ENCODE measurements around the gene PYY. TPM values are rescaled to one million over a fixed set of nuclear protein-coding genes. Genes with fewer than 3 reads are reported as not detected.

Gene PYY
- total and polyA plus RNA-seq, 4 donors: 0.05 to 0.25 TPM; not detected in 2

DNA sequence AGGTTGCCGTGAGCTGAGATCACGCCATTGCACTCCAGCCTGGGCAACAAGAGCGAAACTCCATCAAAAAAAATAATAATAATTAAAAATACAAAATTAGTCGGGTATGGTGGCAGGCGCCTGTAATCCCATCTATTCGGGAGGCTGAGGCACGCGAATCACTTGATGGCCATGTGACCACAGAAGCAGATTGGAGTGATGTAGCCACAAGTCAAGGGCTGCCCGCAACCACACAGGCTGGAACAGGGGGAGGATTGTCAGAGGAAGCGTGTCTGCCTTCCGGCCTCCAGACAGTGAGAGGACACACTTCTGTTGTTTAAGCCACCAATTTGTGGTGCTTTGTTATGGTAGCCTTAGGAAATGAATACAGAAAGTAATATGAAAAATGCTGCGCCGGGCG lies 38.9 kb upstream of the PYY start:
- ATAC-seq (ENCODE audit: insufficient read depth, low FRiP score): no peak
- no peak overlapping the region for H3K4me3 ChIP-seq
- DNase-seq: no peak

DNA sequence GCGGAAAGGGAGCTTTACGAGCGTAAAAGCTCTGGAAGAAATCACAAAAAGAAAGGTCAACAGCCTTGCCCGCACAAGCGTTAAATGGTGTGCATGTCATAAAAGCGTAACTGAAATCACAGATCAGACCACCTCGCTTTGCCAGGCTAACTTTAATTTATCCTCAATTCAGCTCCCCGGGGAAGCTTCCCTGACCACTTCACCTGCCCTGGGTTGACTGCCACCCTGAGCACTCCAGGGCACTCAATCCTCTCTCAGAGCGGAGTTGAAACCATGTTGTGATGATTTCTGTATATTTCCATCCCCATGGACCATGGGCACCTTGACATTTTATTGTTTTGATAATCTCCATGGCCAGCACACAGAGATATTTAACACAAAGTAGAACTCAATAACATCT lies 34.6 kb upstream of the PYY start:
- TF ChIP-seq, protein P1, sequence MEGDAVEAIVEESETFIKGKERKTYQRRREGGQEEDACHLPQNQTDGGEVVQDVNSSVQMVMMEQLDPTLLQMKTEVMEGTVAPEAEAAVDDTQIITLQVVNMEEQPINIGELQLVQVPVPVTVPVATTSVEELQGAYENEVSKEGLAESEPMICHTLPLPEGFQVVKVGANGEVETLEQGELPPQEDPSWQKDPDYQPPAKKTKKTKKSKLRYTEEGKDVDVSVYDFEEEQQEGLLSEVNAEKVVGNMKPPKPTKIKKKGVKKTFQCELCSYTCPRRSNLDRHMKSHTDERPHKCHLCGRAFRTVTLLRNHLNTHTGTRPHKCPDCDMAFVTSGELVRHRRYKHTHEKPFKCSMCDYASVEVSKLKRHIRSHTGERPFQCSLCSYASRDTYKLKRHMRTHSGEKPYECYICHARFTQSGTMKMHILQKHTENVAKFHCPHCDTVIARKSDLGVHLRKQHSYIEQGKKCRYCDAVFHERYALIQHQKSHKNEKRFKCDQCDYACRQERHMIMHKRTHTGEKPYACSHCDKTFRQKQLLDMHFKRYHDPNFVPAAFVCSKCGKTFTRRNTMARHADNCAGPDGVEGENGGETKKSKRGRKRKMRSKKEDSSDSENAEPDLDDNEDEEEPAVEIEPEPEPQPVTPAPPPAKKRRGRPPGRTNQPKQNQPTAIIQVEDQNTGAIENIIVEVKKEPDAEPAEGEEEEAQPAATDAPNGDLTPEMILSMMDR (IDR thresholded peaks at IDR 0.05; ENCODE audit: control extremely low read depth, extremely low read depth): no peak
- ATAC-seq (ENCODE audit: insufficient read depth, low FRiP score): no peak
- H3K4me3 ChIP-seq: no peak overlapping the region
- peaks cover 0 to 7% (median 3%) of the 10 kb centered on the region in 5 donors for H3K4me1 ChIP-seq (ENCODE audit: control insufficient read depth in 5 of 5, insufficient read depth in 5 of 5, low read length in 5 of 5)
- 86 to 92% methylated on average over 9 of the region's 9 CpGs for WGBS, 2 donors
- no peaks in the 10 kb centered on the region for H3K9me3 ChIP-seq (ENCODE audit: control insufficient read depth in 4 of 4, insufficient read depth in 3 of 4, low read length in 3 of 4)
- H3K9ac ChIP-seq (ENCODE audit: insufficient read depth in 1 of 2, low read length in 2 of 2): no peak overlapping the region
- H3K27ac ChIP-seq (ENCODE audit: low read depth in 1 of 2, low read length in 1 of 2): no peak overlapping the region
- no peak for DNase-seq
- H3K36me3 ChIP-seq (ENCODE audit: control insufficient read depth in 4 of 4, insufficient read depth in 4 of 4, low read length in 4 of 4): no peaks in the 10 kb centered on the region
- peaks cover 0 to 24% (median 22%) of the 10 kb centered on the region in 3 donors for H3K27me3 ChIP-seq (ENCODE audit: control insufficient read depth in 3 of 3, insufficient read depth in 3 of 3, low read length in 2 of 3)

More for the DNA sequence above, 38.9 kb upstream of the PYY start:
- 90 to 96% methylated on average over 14 of the region's 14 CpGs for WGBS, 2 donors
- H3K27me3 ChIP-seq (ENCODE audit: control insufficient read depth in 3 of 3, insufficient read depth in 3 of 3, low read length in 2 of 3): peaks cover 0 to 16% (median 10%) of the 10 kb centered on the region in 3 donors
- no peak overlapping the region for H3K27ac ChIP-seq (ENCODE audit: low read depth in 1 of 2, low read length in 1 of 2)
- peaks cover 0 to 3% (median 0%) of the 10 kb centered on the region in 4 donors for H3K9me3 ChIP-seq (ENCODE audit: control insufficient read depth in 4 of 4, insufficient read depth in 3 of 4, low read length in 3 of 4)
- no peak overlapping the region for H3K9ac ChIP-seq (ENCODE audit: insufficient read depth in 1 of 2, low read length in 2 of 2)
- peaks cover 0 to 5% (median 0%) of the 10 kb centered on the region in 5 donors for H3K4me1 ChIP-seq (ENCODE audit: control insufficient read depth in 5 of 5, insufficient read depth in 5 of 5, low read length in 5 of 5)
- no peaks in the 10 kb centered on the region for H3K36me3 ChIP-seq (ENCODE audit: control insufficient read depth in 4 of 4, insufficient read depth in 4 of 4, low read length in 4 of 4)
- TF ChIP-seq, protein P1 (IDR thresholded peaks at IDR 0.05; ENCODE audit: control extremely low read depth, extremely low read depth): no peak

DNA sequence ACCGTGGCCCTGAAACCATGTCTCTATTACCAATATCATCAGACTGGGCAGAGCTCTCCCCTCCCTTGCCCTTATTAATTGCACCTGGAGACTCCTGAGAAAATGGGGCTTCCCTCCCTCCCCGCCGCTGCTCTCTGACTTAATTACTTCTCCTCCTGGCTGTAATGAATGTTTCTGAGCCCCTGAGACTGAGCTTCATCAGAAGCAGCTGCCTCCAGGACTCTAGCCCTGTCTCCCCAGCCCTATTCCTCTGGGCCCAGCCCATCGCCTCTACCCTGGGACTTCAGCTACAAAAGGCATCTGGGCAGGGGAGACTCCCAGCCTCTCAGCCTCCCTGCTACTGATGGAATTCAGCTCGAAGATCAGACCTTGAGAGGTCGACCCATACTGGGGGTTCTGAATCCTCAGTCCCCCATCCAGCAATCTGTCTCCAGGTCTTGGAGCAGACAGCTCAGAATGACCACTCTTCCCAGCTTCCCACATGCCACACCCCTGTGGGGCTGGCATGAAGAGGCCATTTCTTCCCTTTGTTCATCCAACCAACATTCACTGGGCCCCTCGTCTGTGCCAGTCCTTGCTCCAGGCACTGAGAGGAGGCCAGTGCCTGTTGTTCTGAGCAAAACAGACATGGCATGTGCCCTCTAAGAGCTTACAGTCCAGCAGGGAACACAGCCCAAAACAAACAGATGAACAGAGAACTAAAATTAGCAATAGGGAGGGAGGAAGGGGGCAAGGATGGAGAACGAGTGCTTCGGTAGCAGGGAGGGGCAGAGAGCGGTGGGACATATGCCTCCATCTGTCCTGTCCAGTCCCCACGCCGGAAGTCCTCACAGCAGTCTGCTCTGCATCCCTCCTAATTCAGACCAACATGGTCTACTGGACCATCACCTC lies 33.6 kb upstream of the PYY start:
- no peaks in the 10 kb centered on the region for H3K36me3 ChIP-seq (ENCODE audit: control insufficient read depth in 4 of 4, insufficient read depth in 4 of 4, low read length in 4 of 4)
- H3K4me1 ChIP-seq (ENCODE audit: control insufficient read depth in 5 of 5, insufficient read depth in 5 of 5, low read length in 5 of 5): peaks cover 0 to 9% (median 3%) of the 10 kb centered on the region in 5 donors
- H3K4me3 ChIP-seq: no peak overlapping the region
- TF ChIP-seq, protein P1 (IDR thresholded peaks at IDR 0.05; ENCODE audit: control extremely low read depth, extremely low read depth): no peak
- DNase-seq (no peak), ATAC-seq (ENCODE audit: insufficient read depth, low FRiP score) (no peak)
- WGBS, 2 donors: 67 to 73% methylated on average over 12 of the region's 12 CpGs
- no peak overlapping the region for H3K9ac ChIP-seq (ENCODE audit: insufficient read depth in 1 of 2, low read length in 2 of 2)
- H3K9me3 ChIP-seq (ENCODE audit: control insufficient read depth in 4 of 4, insufficient read depth in 3 of 4, low read length in 3 of 4): no peaks in the 10 kb centered on the region
- no peak overlapping the region for H3K27ac ChIP-seq (ENCODE audit: low read depth in 1 of 2, low read length in 1 of 2)
- peaks cover 0 to 31% (median 29%) of the 10 kb centered on the region in 3 donors for H3K27me3 ChIP-seq (ENCODE audit: control insufficient read depth in 3 of 3, insufficient read depth in 3 of 3, low read length in 2 of 3)

Data from lung (tissue), 12 donors.